GM12892 (cell line): ENCODE measurements around the gene ARL2BP.

Source experiments
- POLR2A ChIP-seq: IDR thresholded peaks from 2 replicates; pipeline ENCODE4 v1.6.1; 2011; ENCODE audit warnings: low read depth, low read length, control low read depth
- POLR2AphosphoS5 ChIP-seq: IDR thresholded peaks from 2 replicates; pipeline ENCODE4 v1.6.1; 2011; ENCODE audit warnings: low read depth, low read length, control low read depth
- TAF1 ChIP-seq: IDR thresholded peaks from 2 replicates; pipeline ENCODE4 v1.6.1; 2011; ENCODE audit warnings: low read depth, mild to moderate bottlenecking, control low read depth, low read length, borderline replicate concordance

GRCh38 chr16:57281791-57282190, 36.7 kb downstream of the ARL2BP start:
- TF ChIP-seq POLR2A, result no peak
- no peak for TF ChIP-seq POLR2AphosphoS5
- TF ChIP-seq TAF1, result no peak
